Activated naive CD4-positive, alpha-beta T cell treated with anti-CD3 and anti-CD28 coated beads for 36 hours (primary cell): ENCODE measurements around the gene MTAP. TPM values are rescaled to one million over a fixed set of nuclear protein-coding genes. Genes with fewer than 3 reads are reported as not detected.

ENCODE experiments used
- CTCF ChIA-PET: fragments of 350-600 bp; sonication (Branson Sonifier 250); formaldehyde crosslinking; loops from one replicate; lab custom pipeline; 2021; ENCODE audit warnings: antibody characterized with exemption; lab: Charles Lee
- DNase-seq: peaks from one replicate; pipeline ENCODE4 v3.0.0-alpha.2; 2020
- H3K27ac Mint-ChIP-seq: one replicate; pipeline ENCODE4 v1.8.0; 2021; ENCODE audit warnings: mild to moderate bottlenecking, mixed read lengths
- H3K27me3 Mint-ChIP-seq: one replicate; pipeline ENCODE4 v1.8.0; 2021; ENCODE audit warnings: low read depth, mixed read lengths
- H3K36me3 Mint-ChIP-seq: one replicate; pipeline ENCODE4 v1.8.0; 2021; ENCODE audit warnings: low read depth, mixed read lengths
- H3K4me1 Mint-ChIP-seq: one replicate; pipeline ENCODE4 v1.8.0; 2021; ENCODE audit warnings: low read depth, mixed read lengths
- H3K4me3 Mint-ChIP-seq: one replicate; pipeline ENCODE4 v1.8.0; 2021; ENCODE audit warnings: mild to moderate bottlenecking, moderate library complexity, mixed read lengths
- H3K9me3 Mint-ChIP-seq: one replicate; pipeline ENCODE4 v1.8.0; 2021; ENCODE audit warnings: mixed read lengths
- intact Hi-C: fragments of 100-400 bp; cut with micrococcal nuclease; formaldehyde crosslinking; loops from one replicate; pipeline ENCODE4 v1.15.1; 2023
- total RNA-seq, 2 experiments: library from RNA; stranded (reverse); gene quantifications; one replicate each; pipeline ENCODE4 v1.2.3, GENCODE V29; 2021

The MTAP gene
- total RNA-seq, 2 experiments from 2014 or later, result 59.0 to 66.4 TPM

GRCh38 chr9:21806644-21807043 is 4.2 kb downstream of the MTAP start:
- intact Hi-C loops, result no loop called here
- no peak overlapping the region for H3K4me3 Mint-ChIP-seq
- DNase-seq, result no peak
- peak overlapping the region; percentile 10 for H3K27ac Mint-ChIP-seq
- H3K4me1 Mint-ChIP-seq, result peaks cover 68% of the 10 kb centered on the region
- H3K27me3 Mint-ChIP-seq, result no peaks in the 10 kb centered on the region
- CTCF ChIA-PET, result no interaction called here
- H3K36me3 Mint-ChIP-seq, result peaks cover 33% of the 10 kb centered on the region
- no peaks in the 10 kb centered on the region for H3K9me3 Mint-ChIP-seq

DNA sequence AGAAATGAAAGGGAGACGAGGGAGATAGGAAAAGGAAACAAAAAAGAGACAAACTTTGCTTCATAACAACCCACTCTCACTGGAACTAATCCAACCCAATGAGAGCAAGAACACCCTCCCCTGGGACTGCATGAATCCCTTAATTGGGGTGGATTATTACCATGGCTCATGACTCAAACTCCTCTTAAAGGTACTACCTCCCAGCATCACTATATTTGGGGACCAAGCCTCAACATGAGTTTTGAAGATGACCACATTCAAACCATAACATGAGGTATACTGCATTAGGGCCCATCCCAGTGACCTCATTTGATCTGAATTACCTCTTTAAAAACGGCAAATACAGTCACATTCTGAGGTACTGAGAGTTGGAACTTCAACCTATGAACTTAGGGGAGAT is 8.0 kb downstream of the MTAP start:
- Mint-ChIP-seq H3K4me1 (peaks cover 71% of the 10 kb centered on the region), H3K9me3 (no peaks in the 10 kb centered on the region), H3K36me3 (peaks cover 35% of the 10 kb centered on the region), H3K27ac (peak overlapping the region; percentile 72), H3K27me3 (no peaks in the 10 kb centered on the region), H3K4me3 (no peak overlapping the region)
- intact Hi-C loops, result loop anchor here (1.0 to 2.0 kb wide), 2 partner anchors 22 to 50 kb away; no protein-coding TSS in a partner anchor
- no peak for DNase-seq
- CTCF ChIA-PET, result interaction anchor here (1.3 to 4.5 kb wide), 3 partner anchors 198 to 642 kb away, joined by 3 to 68 read pairs (median 11); partner anchors contain the start of gene CDKN2B

DNA sequence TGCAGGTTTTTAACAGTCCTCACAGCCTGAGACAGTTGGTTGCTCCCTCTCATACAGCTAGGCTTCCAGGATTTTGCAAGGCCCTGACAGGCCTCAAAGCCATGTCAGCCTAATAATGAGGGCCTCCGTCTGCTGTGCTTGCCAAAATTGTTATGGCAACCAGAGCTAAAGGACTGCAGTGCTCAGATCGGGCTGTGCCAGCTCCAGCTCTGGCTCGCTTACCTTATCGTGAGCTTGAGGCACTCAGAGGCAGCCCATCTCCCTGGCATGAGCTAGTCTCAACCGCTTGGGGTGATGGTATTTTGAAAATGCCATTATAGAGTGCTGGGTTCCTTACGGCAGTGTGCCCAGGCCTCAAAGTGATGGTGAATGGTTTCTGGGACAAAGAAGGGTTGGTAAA is 8.4 kb downstream of the MTAP start:
- CTCF ChIA-PET, result interaction anchor here (1.2 to 4.5 kb wide), 6 partner anchors 137 to 642 kb away, joined by 3 to 81 read pairs (median 8); partner anchors contain the start of gene CDKN2B
- H3K27me3 Mint-ChIP-seq, result no peaks in the 10 kb centered on the region
- DNase-seq, result no peak
- H3K4me1 Mint-ChIP-seq, result peaks cover 68% of the 10 kb centered on the region
- H3K9me3 Mint-ChIP-seq, result no peaks in the 10 kb centered on the region
- intact Hi-C loops, result loop anchor here (1.0 to 2.0 kb wide), 2 partner anchors 21 to 50 kb away; no protein-coding TSS in a partner anchor
- H3K36me3 Mint-ChIP-seq, result peaks cover 36% of the 10 kb centered on the region
- no peak overlapping the region for H3K4me3 Mint-ChIP-seq
- H3K27ac Mint-ChIP-seq, result peak overlapping the region; percentile 72

- Mint-ChIP-seq H3K4me1 (peaks cover 63% of the 10 kb centered on the region), H3K9me3 (no peaks in the 10 kb centered on the region)
- no peak for DNase-seq
Measured at GRCh38 chr9:21811914-21812313, 9.5 kb downstream of the MTAP start.

GRCh38 chr9:21812415-21812814 is 10.0 kb downstream of the MTAP start:
- no peak for DNase-seq
- Mint-ChIP-seq H3K4me3 (no peak overlapping the region), H3K27me3 (no peaks in the 10 kb centered on the region), H3K36me3 (peaks cover 47% of the 10 kb centered on the region), H3K27ac (no peak overlapping the region), H3K9me3 (no peaks in the 10 kb centered on the region), H3K4me1 (peaks cover 60% of the 10 kb centered on the region)
- CTCF ChIA-PET, result interaction anchor here (0.6 to 4.5 kb wide), 19 partner anchors 10 to 636 kb away, joined by 3 to 81 read pairs (median 3); partner anchors contain the start of genes CDKN2B and MTAP
- intact Hi-C loops, result no loop called here

More at GRCh38 chr9:21811914-21812313, 9.5 kb downstream of the MTAP start:
- Mint-ChIP-seq H3K4me3 (no peak overlapping the region), H3K27ac (no peak overlapping the region), H3K27me3 (no peaks in the 10 kb centered on the region), H3K36me3 (peaks cover 43% of the 10 kb centered on the region)
- CTCF ChIA-PET, result interaction anchor here (0.7 to 4.5 kb wide), 18 partner anchors 10 to 641 kb away, joined by 3 to 81 read pairs (median 4); partner anchors contain the start of genes CDKN2B and MTAP
- intact Hi-C loops, result loop anchor here (2.0 kb wide), 1 partner anchor 51 kb away; no protein-coding TSS in a partner anchor

GRCh38 chr9:21812946-21813568 is 10.6 kb downstream of the MTAP start:
- Mint-ChIP-seq H3K27me3 (no peaks in the 10 kb centered on the region), H3K4me3 (no peak overlapping the region), H3K4me1 (peaks cover 56% of the 10 kb centered on the region), H3K9me3 (no peaks in the 10 kb centered on the region), H3K36me3 (peaks cover 50% of the 10 kb centered on the region), H3K27ac (no peak overlapping the region)
- peak; percentile 76 for DNase-seq
- CTCF ChIA-PET, result interaction anchor here (0.5 to 4.5 kb wide), 46 partner anchors 9 to 639 kb away, joined by 3 to 81 read pairs (median 4); partner anchors contain the start of genes CDKN2A, CDKN2B, CDKN2B-AS1 and MTAP
- intact Hi-C loops, result loop anchor here (1.0 kb wide), 7 partner anchors 152 to 639 kb away; no protein-coding TSS in a partner anchor

DNA sequence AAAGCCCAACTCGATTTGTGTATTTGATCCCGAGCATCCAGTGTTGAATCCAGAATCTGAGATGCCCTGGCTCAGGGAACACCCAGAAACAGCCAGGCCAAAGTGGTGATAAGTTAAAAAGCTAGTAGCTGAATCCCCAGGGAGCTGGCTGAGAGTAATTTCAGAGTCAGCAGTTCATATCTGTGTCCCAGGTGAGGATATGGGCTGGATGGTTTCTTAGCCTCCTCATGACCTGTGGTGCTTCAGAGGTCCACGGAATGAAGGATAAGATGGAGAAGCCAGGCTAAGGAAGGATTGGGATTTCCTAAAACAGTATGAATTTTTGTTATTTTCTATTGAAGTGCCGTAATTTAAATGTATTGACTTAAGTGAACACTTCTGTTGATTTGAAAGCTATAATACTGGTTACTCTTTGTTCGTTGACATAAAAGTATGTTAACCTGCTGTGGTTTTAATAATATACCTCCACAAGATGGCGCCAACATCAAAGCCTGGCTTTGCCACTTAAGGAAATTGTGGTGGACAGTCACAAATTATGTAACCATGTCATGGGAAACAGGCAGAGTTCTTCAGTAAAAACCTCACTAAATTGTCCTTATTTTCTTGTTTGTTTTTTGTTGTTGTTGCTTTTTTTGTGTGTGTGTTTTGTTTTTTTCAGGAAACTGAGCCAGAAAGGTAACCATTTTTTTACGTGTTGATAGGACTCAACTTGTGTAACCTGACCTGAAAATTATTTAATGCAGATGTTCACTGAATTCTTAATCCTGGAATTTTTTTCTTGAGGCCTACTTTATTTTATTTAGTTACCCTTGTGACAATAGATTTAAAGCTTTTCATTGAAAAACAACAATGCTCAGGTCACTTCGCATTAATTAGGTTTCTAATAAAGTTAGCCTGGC is 11.4 kb downstream of the MTAP start:
- H3K9me3 Mint-ChIP-seq, result peaks cover 2% of the 10 kb centered on the region

DNA sequence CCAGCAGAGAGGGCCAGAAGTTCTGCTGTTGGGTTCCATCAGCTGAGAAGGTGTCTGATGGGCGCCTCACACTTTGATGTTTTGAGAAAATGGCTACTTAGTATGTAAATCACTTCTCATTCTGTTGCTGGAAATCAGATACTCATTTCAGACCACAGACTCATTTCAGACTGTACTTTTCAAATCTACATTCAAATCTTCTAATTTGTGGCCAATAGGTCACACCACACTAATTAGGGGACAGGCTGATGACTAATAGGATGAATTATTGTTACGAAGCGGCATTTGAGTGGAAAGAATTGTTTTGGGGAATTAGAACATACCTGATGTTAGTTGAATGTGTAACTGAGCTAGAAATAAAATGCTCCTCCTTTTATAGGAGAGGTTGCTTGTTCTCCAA is 13.2 kb downstream of the MTAP start:
- peaks cover 61% of the 10 kb centered on the region for H3K36me3 Mint-ChIP-seq
- H3K4me1 Mint-ChIP-seq, result peaks cover 42% of the 10 kb centered on the region

More for the DNA sequence above, 11.4 kb downstream of the MTAP start:
- Mint-ChIP-seq H3K36me3 (peaks cover 54% of the 10 kb centered on the region), H3K4me3 (no peak overlapping the region), H3K27ac (no peak overlapping the region), H3K4me1 (peaks cover 51% of the 10 kb centered on the region), H3K27me3 (no peaks in the 10 kb centered on the region)
- peak; percentile 76 for DNase-seq
- intact Hi-C loops, result loop anchor here (1.0 kb wide), 9 partner anchors 151 to 638 kb away; no protein-coding TSS in a partner anchor
- CTCF ChIA-PET, result interaction anchor here (0.6 to 4.5 kb wide), 39 partner anchors 9 to 638 kb away, joined by 3 to 81 read pairs (median 4); partner anchors contain the start of genes CDKN2A, CDKN2B, CDKN2B-AS1 and MTAP

GRCh38 chr9:21817176-21817575 is 14.7 kb downstream of the MTAP start:
- H3K27me3 Mint-ChIP-seq, result no peaks in the 10 kb centered on the region
- no peak for DNase-seq
- intact Hi-C loops, result no loop called here
- H3K4me3 Mint-ChIP-seq, result no peak overlapping the region
- H3K36me3 Mint-ChIP-seq, result peaks cover 65% of the 10 kb centered on the region
- H3K9me3 Mint-ChIP-seq, result peaks cover 2% of the 10 kb centered on the region
- H3K27ac Mint-ChIP-seq, result no peak overlapping the region
- H3K4me1 Mint-ChIP-seq, result peaks cover 39% of the 10 kb centered on the region
- CTCF ChIA-PET, result interaction anchor here (0.6 to 1.5 kb wide), 6 partner anchors 12 to 421 kb away, joined by 3 to 8 read pairs (median 4); no protein-coding TSS in a partner anchor

More for the DNA sequence above, 13.2 kb downstream of the MTAP start:
- no peaks in the 10 kb centered on the region for H3K27me3 Mint-ChIP-seq
- CTCF ChIA-PET, result interaction anchor here (1.2 to 1.4 kb wide), 2 partner anchors 192 to 193 kb away, joined by 3 to 5 read pairs; partner anchors contain the start of gene CDKN2B
- no peak for DNase-seq
- no peak overlapping the region for H3K4me3 Mint-ChIP-seq
- peaks cover 2% of the 10 kb centered on the region for H3K9me3 Mint-ChIP-seq
- intact Hi-C loops, result no loop called here
- H3K27ac Mint-ChIP-seq, result peak overlapping the region; percentile 24

DNA sequence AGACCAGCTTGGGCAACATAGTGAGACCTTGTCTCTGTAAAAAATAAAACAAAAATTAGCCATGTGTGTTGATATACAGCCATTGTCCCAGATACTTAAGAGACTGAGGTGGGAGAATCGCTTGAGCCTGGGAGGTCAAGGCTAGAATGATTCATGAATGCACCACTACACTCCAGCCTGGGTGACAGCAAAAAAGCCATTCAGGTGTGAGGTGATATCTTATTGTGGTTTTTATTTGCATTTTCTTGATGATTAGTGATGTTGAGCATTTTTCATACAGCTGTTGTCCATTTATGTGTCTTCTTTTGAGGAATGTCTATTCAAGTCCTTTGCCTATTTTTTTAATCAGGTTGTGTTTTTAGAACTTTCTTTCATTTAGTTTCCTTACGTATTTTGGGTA is 23.2 kb downstream of the MTAP start:
- Mint-ChIP-seq H3K27ac (no peak overlapping the region), H3K9me3 (no peaks in the 10 kb centered on the region), H3K4me1 (peaks cover 29% of the 10 kb centered on the region), H3K4me3 (no peak overlapping the region), H3K27me3 (no peaks in the 10 kb centered on the region), H3K36me3 (peaks cover 69% of the 10 kb centered on the region)
- CTCF ChIA-PET, result interaction anchor here (1.0 to 1.2 kb wide), 3 partner anchors 15 to 413 kb away, joined by 3 to 7 read pairs (median 4); no protein-coding TSS in a partner anchor
- DNase-seq, result no peak
- intact Hi-C loops, result no loop called here

DNA sequence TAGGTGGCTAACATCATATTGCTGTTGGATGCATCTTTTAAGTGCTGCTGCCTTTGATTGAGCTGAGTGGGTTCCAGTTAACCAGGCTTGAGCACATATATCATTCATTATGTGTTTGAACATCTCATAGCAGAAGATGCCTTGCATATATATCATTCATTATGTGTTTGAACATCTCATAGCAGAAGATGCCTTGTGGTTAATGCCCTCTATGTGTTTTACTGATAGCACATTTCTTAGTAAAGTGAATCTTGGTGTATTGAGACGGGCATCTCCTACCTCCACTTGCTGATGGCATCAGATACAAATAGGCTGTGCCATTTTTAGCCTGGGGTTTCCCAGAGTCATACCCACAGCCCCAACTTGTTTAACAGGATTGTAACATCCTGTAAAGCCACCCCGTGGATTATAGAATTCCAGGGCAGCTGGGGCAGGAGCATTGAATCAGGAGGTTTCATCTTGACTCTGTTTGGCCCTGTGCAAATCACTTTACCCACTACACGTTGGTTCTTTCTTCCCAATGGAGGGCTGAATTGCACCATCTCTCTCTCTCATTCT is 26.5 kb downstream of the MTAP start:
- H3K27ac Mint-ChIP-seq, result no peak overlapping the region
- peaks cover 71% of the 10 kb centered on the region for H3K36me3 Mint-ChIP-seq
- no peak overlapping the region for H3K4me3 Mint-ChIP-seq
- CTCF ChIA-PET, result interaction anchor here (1.0 to 1.5 kb wide), 2 partner anchors 12 to 179 kb away, joined by 4 read pairs; no protein-coding TSS in a partner anchor
- DNase-seq, result no peak
- peaks cover 51% of the 10 kb centered on the region for H3K4me1 Mint-ChIP-seq
- no peaks in the 10 kb centered on the region for H3K27me3 Mint-ChIP-seq
- intact Hi-C loops, result no loop called here
- H3K9me3 Mint-ChIP-seq, result no peaks in the 10 kb centered on the region
